GM10847 (cell line): Measurements from ENCODE around the gene TNS3.

Experiments
- POLR2A ChIP-seq: IDR thresholded peaks from 2 replicates; pipeline ENCODE4 v1.6.1; 2011; ENCODE audit not compliant: insufficient read length; ENCODE audit errors: extremely low read depth

TNS3 gene

GRCh38 chr7:47313564-47313963, 268.3 kb downstream of the TNS3 start:
- TF ChIP-seq POLR2A, result no peak

- no peak for TF ChIP-seq POLR2A
These were observed 270.0 kb downstream of the TNS3 start for GRCh38 chr7:47311891-47312290.

GRCh38 chr7:47310020-47310419, 271.9 kb downstream of the TNS3 start:
- TF ChIP-seq POLR2A, result no peak

GRCh38 chr7:47308808-47309207, 273.1 kb downstream of the TNS3 start:
- no peak for TF ChIP-seq POLR2A

GRCh38 chr7:47307311-47307710, 274.6 kb downstream of the TNS3 start:
- no peak for TF ChIP-seq POLR2A

GRCh38 chr7:47304727-47305719, 276.9 kb downstream of the TNS3 start:
- TF ChIP-seq POLR2A, result no peak

GRCh38 chr7:47303695-47304453, 278.0 kb downstream of the TNS3 start:
- no peak for TF ChIP-seq POLR2A

GRCh38 chr7:47303014-47303694, 278.8 kb downstream of the TNS3 start:
- TF ChIP-seq POLR2A, result no peak

- no peak for TF ChIP-seq POLR2A
These were observed 279.4 kb downstream of the TNS3 start for GRCh38 chr7:47302560-47302959.

GRCh38 chr7:47301657-47302295, 280.1 kb downstream of the TNS3 start:
- TF ChIP-seq POLR2A, result no peak

GRCh38 chr7:47301105-47301477, 280.8 kb downstream of the TNS3 start:
- TF ChIP-seq POLR2A, result no peak

GRCh38 chr7:47300472-47301104, 281.3 kb downstream of the TNS3 start:
- no peak for TF ChIP-seq POLR2A

GRCh38 chr7:47299496-47299895, 282.4 kb downstream of the TNS3 start:
- no peak for TF ChIP-seq POLR2A

GRCh38 chr7:47298636-47299035, 283.3 kb downstream of the TNS3 start:
- no peak for TF ChIP-seq POLR2A

GRCh38 chr7:47297120-47297519, 284.8 kb downstream of the TNS3 start:
- TF ChIP-seq POLR2A, result no peak
